OCI-M1 (cell line): ENCODE measurements around the gene FRG2B.
"Not testable (repeated sequence)": the region's sequence is repeated elsewhere in the genome, so short reads cannot be mapped to it uniquely, and the experiment has no call there.

Source experiments
- DNase-seq: peaks from one replicate; lab custom pipeline; 2025; lab: John Stamatoyannopoulos, UW

The FRG2B gene

GRCh38 chr10:133599869-133600268, 26.7 kb downstream of the FRG2B start:
- DNase-seq, result peak; percentile 92

- DNase-seq, result no peak
Observed at GRCh38 chr10:133592716-133593115, 33.9 kb downstream of the FRG2B start.

DNA sequence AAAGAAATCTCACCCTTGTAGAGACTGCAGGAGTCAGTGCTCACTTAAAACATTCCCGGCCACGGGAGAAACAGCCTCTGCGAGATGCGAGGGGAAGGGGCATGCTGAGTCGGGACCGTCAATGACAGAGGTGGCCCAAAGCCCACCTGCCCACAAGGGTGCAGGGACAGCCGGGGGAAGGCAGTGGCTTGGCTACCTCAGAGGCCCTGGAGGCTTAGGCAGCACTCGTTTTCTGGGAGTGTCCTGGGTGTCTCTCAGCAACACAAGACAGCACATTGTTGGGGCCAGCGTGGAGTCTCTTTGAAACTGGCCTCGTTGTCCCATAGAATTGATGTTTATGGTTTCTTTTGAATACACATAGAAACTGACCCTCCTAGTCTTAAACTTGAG, 35.6 kb downstream of the FRG2B start:
- DNase-seq, result no peak

- no peak for DNase-seq
Observed at GRCh38 chr10:133590226-133590969, 36.2 kb downstream of the FRG2B start.

GRCh38 chr10:133577037-133577436, 49.6 kb downstream of the FRG2B start:
- DNase-seq, result not testable (repeated sequence)
